K562 (cell line): ENCODE measurements around the gene WHAMM. TPM values are rescaled to one million over a fixed set of nuclear protein-coding genes. Genes with fewer than 3 reads are reported as not detected.

Source experiments
- ATAC-seq: fragments of 200-7000 bp; cut with Tn5 transposase; 3 replicates; pipeline ENCODE4 v1.9.1; 2020; ENCODE audit warnings: moderate library complexity
- BruUV-seq: library from RNA; stranded (reverse); fragments of 400-500 nt; replicated peaks from 2 replicates; lab custom pipeline; 2021; lab: Mats Ljungman, UMichigan
- CTCF ChIA-PET: fragments of 300-600 bp; formaldehyde crosslinking; extraction: SDS; loops from one replicate; lab custom pipeline; 2021; ENCODE audit warnings: low intra/inter-chr PET ratio; lab: Yijun Ruan, JAX
- POLR2A ChIA-PET: fragments of 300-600, 350-650 bp; sonication (Branson Sonifier 250); formaldehyde crosslinking; extraction: SDS; loops from one replicate; lab custom pipeline; 2021; ENCODE audit warnings: antibody characterized with exemption, inconsistent platforms; lab: Yijun Ruan, JAX
- DNase-seq, 4 experiments: peaks; one replicate each; pipeline versions ENCODE4 v3.0.0 to v3.0.0-alpha.2; 2011 to 2018; ENCODE audit warnings: low spot score in 3 of 4, mixed read lengths in 3 of 4; ENCODE audit errors: extremely low read depth in 1 of 4
- FAIRE-seq: peaks from 2 replicates; lab custom pipeline; 2011; peaks lifted over from hg19 to GRCh38; lab: Jason Lieb, UNC
- H2AFZ ChIP-seq: 2 replicates; pipeline ENCODE4 v1.6.0; 2011; ENCODE audit warnings: low read depth, low read length, control low read depth, inconsistent platforms
- H3K27ac ChIP-seq: fragments of 200-600 bp; 3 replicates; pipeline ENCODE4 v1.8.0; 2011; ENCODE audit warnings: low read depth, mild to moderate bottlenecking, control low read depth, inconsistent platforms, low read length, moderate library complexity, mixed read lengths; ENCODE audit errors: extremely low read depth
- H3K27me3 ChIP-seq, 2 experiments: fragments of 300-600 bp in 1 of 2; 2 replicates in 1 of 2; 3 replicates in 1 of 2; pipeline versions ENCODE4 v1.6.0 to v1.8.0; 2011; ENCODE audit warnings: inconsistent platforms in 2 of 2, low read length in 2 of 2, mild to moderate bottlenecking in 1 of 2, mixed read lengths in 1 of 2, moderate library complexity in 1 of 2; ENCODE audit not compliant: control insufficient read depth in 2 of 2, insufficient read depth in 2 of 2
- H3K36me3 ChIP-seq: fragments of 300-600 bp; 3 replicates; pipeline ENCODE4 v1.8.0; 2011; ENCODE audit warnings: mild to moderate bottlenecking, low read length, inconsistent platforms; ENCODE audit not compliant: control insufficient read depth, insufficient read depth
- H3K4me1 ChIP-seq, 2 experiments: fragments of 200-600 bp in 1 of 2; replicated peaks in 1 of 2; 2 replicates in 1 of 2; 3 replicates in 1 of 2; pipeline versions ENCODE4 v1.5.1 to v1.8.0; 2011; ENCODE audit warnings: inconsistent platforms in 2 of 2, low read length in 2 of 2, mild to moderate bottlenecking in 1 of 2, mixed read lengths in 1 of 2, moderate library complexity in 1 of 2; ENCODE audit not compliant: control insufficient read depth in 2 of 2, insufficient read depth in 2 of 2
- H3K4me2 ChIP-seq: 2 replicates; pipeline ENCODE4 v1.6.1; 2011; ENCODE audit warnings: low read length, control low read depth, inconsistent platforms, mixed read lengths; ENCODE audit not compliant: insufficient read depth
- H3K4me3 ChIP-seq: fragments of 200-600 bp; sonication (generic), shearing (Covaris generic); 2 replicates; pipeline ENCODE4 v1.5.1; 2016; ENCODE audit warnings: control low read depth, inconsistent platforms
- H3K79me2 ChIP-seq: fragments of 200-600 bp; 3 replicates; pipeline ENCODE4 v1.8.0; 2011; ENCODE audit warnings: low read length, inconsistent platforms; ENCODE audit not compliant: control insufficient read depth, insufficient read depth
- H3K9ac ChIP-seq, 2 experiments: 2 replicates each; pipeline versions ENCODE4 v1.6.0 to v1.6.1; 2011; ENCODE audit warnings: low read depth in 2 of 2, low read length in 2 of 2, control low read depth in 1 of 2, inconsistent platforms in 1 of 2, mild to moderate bottlenecking in 1 of 2, mixed read lengths in 1 of 2; ENCODE audit not compliant: insufficient read depth in 1 of 2
- H3K9me1 ChIP-seq: one replicate; pipeline ENCODE4 v1.6.0; 2011; ENCODE audit warnings: inconsistent platforms, mild to moderate bottlenecking, low read length, moderate library complexity; ENCODE audit not compliant: control insufficient read depth, insufficient read depth
- H3K9me3 ChIP-seq: replicated peaks from 2 replicates; pipeline ENCODE4 v1.5.1; 2011; ENCODE audit warnings: low read depth, low read length, inconsistent platforms; ENCODE audit not compliant: control insufficient read depth, insufficient read depth
- H4K20me1 ChIP-seq: replicated peaks from 2 replicates; pipeline ENCODE4 v1.6.1; 2011; ENCODE audit warnings: low read length, inconsistent platforms, mixed read lengths; ENCODE audit not compliant: control insufficient read depth, insufficient read depth
- BRCA1 ChIP-seq, 2 experiments: fragments of 450-650 bp in 1 of 2; sonication (generic) in 1 of 2; formaldehyde crosslinking in 1 of 2; IDR thresholded peaks; 2 replicates each; pipeline versions ENCODE4 v1.5.0 to v1.6.1; 2017 to 2020; ENCODE audit warnings: mild to moderate bottlenecking in 1 of 2, missing genetic modification reagents in 1 of 2
- CREBBP ChIP-seq: IDR thresholded peaks from one replicate; pipeline ENCODE4 v1.6.1; 2012; ENCODE audit warnings: low read depth, mild to moderate bottlenecking, control low read depth, inconsistent platforms, low read length
- HLTF ChIP-seq: fragments of 450-650 bp; IDR thresholded peaks from 2 replicates; pipeline ENCODE4 v1.6.1; 2016
- MEIS2 ChIP-seq: fragments of 450-650 bp; IDR thresholded peaks from 2 replicates; pipeline ENCODE4 v1.6.1; 2014; ENCODE audit warnings: mild to moderate bottlenecking; ENCODE audit not compliant: partially characterized antibody
- NRF1 ChIP-seq, 2 experiments: fragments of 450-650 bp; IDR thresholded peaks in 1 of 2; conservative IDR thresholded peaks in 1 of 2; 2 replicates each; pipeline ENCODE4 v1.6.1; 2014; ENCODE audit warnings: mild to moderate bottlenecking in 2 of 2
- POLR2G ChIP-seq: fragments of 200-400 bp; formaldehyde crosslinking; IDR thresholded peaks from 2 replicates; pipeline ENCODE4 v1.6.1; 2017; ENCODE audit warnings: low read depth, mild to moderate bottlenecking, antibody characterized with exemption, low read length, moderate library complexity
- PTBP1 ChIP-seq: fragments of 200-400 bp; formaldehyde crosslinking; IDR thresholded peaks from 2 replicates; pipeline ENCODE4 v1.6.1; 2017; ENCODE audit warnings: low read depth, low read length
- ZC3H11A ChIP-seq: IDR thresholded peaks from 2 replicates; pipeline ENCODE4 v1.6.1; 2012; ENCODE audit warnings: low read depth, low read length, improper control_type of control experiment
- ZNF324 ChIP-seq: fragments of 250-450 bp; sonication (Bioruptor Pico); IDR thresholded peaks from 2 replicates; pipeline ENCODE4 v1.4.0; 2020; ENCODE audit warnings: mild to moderate bottlenecking
- WGBS: fragments of 100-300 bp; shearing (Covaris generic); methylation state at CpG from one replicate; pipeline ENCODE4 v1.1.6; 2016; ENCODE audit warnings: low coverage, mixed read lengths; ENCODE audit not compliant: insufficient coverage; ENCODE audit errors: missing lambda C conversion rate; 5-methylcytosine and 5-hydroxymethylcytosine counted together
- in situ Hi-C: fragments of 300-500 bp; cut with MboI; formaldehyde crosslinking; loops from 4 replicates; pipeline ENCODE4 v1.15.0; 2018; ENCODE audit warnings: inconsistent platforms, mixed read lengths
- intact Hi-C: fragments of 100-400 bp; cut with micrococcal nuclease; formaldehyde crosslinking; loops from 2 replicates; pipeline ENCODE4 v1.14.2; 2022
- polyA plus RNA-seq, 8 experiments: library from polyadenylated mRNA; depleted of rRNA in 4 of 8; stranded (reverse) in 5 of 8; unstranded in 3 of 8; fragments of >200 nt; fragmentation: Nextera tagmentation in 2 of 8; fragmentation: Illumina TruSeq in 1 of 8; extraction: Ambion mirVana in 2 of 8; extraction: Trizol in 1 of 8; gene quantifications; 2 replicates each; pipeline versions ENCODE4 v1.2.1 to v1.2.3, GENCODE V29; 2011 to 2014; ENCODE audit warnings: inconsistent platforms in 1 of 8, missing spikeins in 1 of 8
- total RNA-seq, 7 experiments: library from RNA; depleted of rRNA in 6 of 7; stranded (reverse); fragments of >200 nt in 6 of 7; fragmentation: Illumina TruSeq in 2 of 7; extraction: Trizol in 2 of 7; gene quantifications; 2 replicates each; pipeline versions ENCODE4 v1.2.1 to v1.2.3, GENCODE V29; 2011 to 2021; ENCODE audit warnings: low replicate concordance in 1 of 7

WHAMM gene
- total and polyA plus RNA-seq, 9 of the 15 experiments (the other 6 are each of a cell fraction or from before 2014, with no cell fraction given) = 2.0 to 4.8 (median 3.6) TPM

- TF ChIP-seq MEIS2 (peak; percentile 46), HLTF (no peak), ZC3H11A (no peak)
- H2AFZ ChIP-seq = no peak overlapping the region
- no peaks in the 10 kb centered on the region for H3K36me3 ChIP-seq
- 4% methylated on average over 5 of the region's 5 CpGs for WGBS
- H3K4me2 ChIP-seq = no peak overlapping the region
- FAIRE-seq (peak; percentile 6), DNase-seq (no peak), ATAC-seq (peak; percentile 53; the same call in 2 of the 3 replicates)
- H3K79me2 ChIP-seq = no peaks in the 10 kb centered on the region
- no peaks in the 10 kb centered on the region for H3K9me1 ChIP-seq
- intact Hi-C loops (no loop called here), in situ Hi-C loops (no loop called here)
- no peak overlapping the region for H3K9ac ChIP-seq
- no TSS peak for BruUV-seq
- no peak overlapping the region for H3K4me3 ChIP-seq
- no peak overlapping the region for H3K27ac ChIP-seq
- no peaks in the 10 kb centered on the region for H4K20me1 ChIP-seq
- ChIA-PET CTCF (no interaction called here), POLR2A (interaction anchor here (0.6 to 2.1 kb wide), 5 partner anchors 9 to 100 kb away, joined by 3 to 10 read pairs (median 4); no protein-coding TSS in a partner anchor)
- peaks cover 0 to 7% of the 10 kb centered on the region in 2 experiments; a peak in 3 of 5 replicates for H3K4me1 ChIP-seq
- H3K9me3 ChIP-seq = no peaks in the 10 kb centered on the region
- H3K27me3 ChIP-seq = peaks cover 36 to 53% of the 10 kb centered on the region in 2 experiments
These were observed 61.9 kb downstream of the WHAMM start for GRCh38 chr15:82871358-82871757.

- Histone ChIP-seq H3K9ac (no peak overlapping the region), H3K9me3 (no peaks in the 10 kb centered on the region), H3K4me1 (peaks cover 0 to 7% of the 10 kb centered on the region in 2 experiments; a peak in 3 of 5 replicates), H3K27me3 (peaks cover 36 to 53% of the 10 kb centered on the region in 2 experiments), H3K9me1 (no peaks in the 10 kb centered on the region), H4K20me1 (no peaks in the 10 kb centered on the region), H3K4me2 (no peak overlapping the region), H3K36me3 (no peaks in the 10 kb centered on the region), H3K79me2 (no peaks in the 10 kb centered on the region), H3K4me3 (no peak overlapping the region), H3K27ac (no peak overlapping the region), H2AFZ (no peak overlapping the region)
- ATAC-seq (no peak), DNase-seq (no peak), FAIRE-seq (no peak)
- TF ChIP-seq PTBP1 (no peak), CREBBP (no peak), NRF1 (conservative IDR thresholded peaks at IDR 0.05 in 1 of 2, IDR thresholded peaks at IDR 0.05 in 1 of 2) (no peak), BRCA1 (IDR thresholded peaks at IDR 0.05) (no peak), BRCA1 (CRISPR knock-in tag; IDR thresholded peaks at IDR 0.05) (no peak), POLR2G (no peak), ZNF324 (CRISPR knock-in tag) (peak; percentile 63)
- in situ Hi-C loops = no loop called here
- POLR2A ChIA-PET = interaction anchor here (0.6 to 2.1 kb wide), 5 partner anchors 10 to 100 kb away, joined by 3 to 10 read pairs (median 3); no protein-coding TSS in a partner anchor
- intact Hi-C loops = no loop called here
- BruUV-seq = no TSS peak
- WGBS = 0% methylated on average over 7 of the region's 7 CpGs
- CTCF ChIA-PET = no interaction called here
These were observed 62.5 kb downstream of the WHAMM start for GRCh38 chr15:82871832-82872484.
